ENCODE results near the gene WDR93. TPM values are rescaled to one million over a fixed set of nuclear protein-coding genes. Genes with fewer than 3 reads are reported as not detected.

WDR93 gene
- total and polyA plus RNA-seq, 2 donors (not counting 1 experiment from before 2014, with no cell fraction given), result 0.12 TPM; not detected in 1

DNA sequence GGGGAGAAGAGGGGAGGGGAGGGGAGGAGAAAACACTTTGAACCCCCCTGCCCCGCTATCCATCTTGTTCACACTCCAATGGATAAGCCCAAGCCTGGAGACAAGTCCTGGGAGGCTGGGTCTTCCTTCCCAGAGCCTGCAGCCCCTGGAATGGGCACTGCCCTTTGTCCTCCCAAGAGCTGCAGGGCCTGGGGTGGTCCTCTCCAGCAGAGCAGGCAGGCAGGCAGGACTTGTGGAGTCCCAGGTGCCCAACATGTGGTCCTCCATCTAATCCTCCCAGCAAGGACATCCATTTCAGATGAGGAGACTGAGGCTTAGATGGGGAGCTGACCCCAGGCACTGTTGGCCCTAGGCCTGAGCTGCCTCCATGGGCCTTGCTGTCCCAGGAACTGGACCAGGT lies 75.1 kb downstream of the WDR93 start:
- H3K4me3 Mint-ChIP-seq, result no peak overlapping the region
- Histone ChIP-seq H3K4me3 (ENCODE audit: control extremely low read depth in 1 of 5, extremely low read depth in 1 of 5, insufficient read depth in 1 of 5, low read depth in 2 of 5, low read length in 4 of 5) (no peak overlapping the region), H3K9ac (ENCODE audit: low read length) (no peak overlapping the region), H3K4me2 (replicated peaks; ENCODE audit: low read depth, low read length, poor library complexity, severe bottlenecking) (no peak overlapping the region), H2AFZ (ENCODE audit: insufficient read depth, low read depth, low read length, poor library complexity, severe bottlenecking) (no peak overlapping the region), H3K27ac (ENCODE audit: low read length in 2 of 2) (no peak overlapping the region), H4K20me1 (ENCODE audit: control insufficient read depth, insufficient read depth, low read length, poor library complexity, severe bottlenecking) (no peaks in the 10 kb centered on the region), H3K4me1 (ENCODE audit: control insufficient read depth in 2 of 2, insufficient read depth in 2 of 2, low read length in 2 of 2) (peaks cover 0 to 5% of the 10 kb centered on the region in 2 donors), H3K27me3 (replicated peaks in 1 of 4; ENCODE audit: control extremely low read depth in 1 of 4, control insufficient read depth in 3 of 4, insufficient read depth in 4 of 4, low read length in 3 of 4) (no peaks in the 10 kb centered on the region), H3K79me2 (ENCODE audit: control insufficient read depth, insufficient read depth, low read length) (no peaks in the 10 kb centered on the region), H3K36me3 (replicated peaks in 1 of 2; ENCODE audit: control extremely low read depth in 1 of 2, control insufficient read depth in 1 of 2, extremely low read depth in 1 of 2, insufficient read depth in 2 of 2, low read length in 1 of 2) (no peaks in the 10 kb centered on the region), H3K9me3 (ENCODE audit: control extremely low read depth in 1 of 3, control insufficient read depth in 2 of 3, insufficient read depth in 1 of 3, low read length in 2 of 3) (no peaks in the 10 kb centered on the region)
- H3K27ac Mint-ChIP-seq, result no peak overlapping the region
- H3K4me1 Mint-ChIP-seq, result no peaks in the 10 kb centered on the region
- no peaks in the 10 kb centered on the region for H3K27me3 Mint-ChIP-seq
- POLR2A ChIA-PET, result interaction anchor here (0.6 kb wide), 1 partner anchor 314 kb away, joined by 4 read pairs; no protein-coding TSS in a partner anchor
- WGBS (ENCODE audit: insufficient coverage), result no CpG with 5 or more reads among the region's 1 CpG
- DNase-seq (no peak), ATAC-seq (ENCODE audit: low read depth) (no peak)
- intact Hi-C loops (cut with micrococcal nuclease), result loop anchor here (10.0 kb wide), 1 partner anchor 69 kb away; no protein-coding TSS in a partner anchor
- CTCF ChIA-PET, result interaction anchor here (0.6 to 10.1 kb wide), 4 partner anchors 8 to 178 kb away, joined by 3 to 159 read pairs (median 4); no protein-coding TSS in a partner anchor
- H3K9me3 Mint-ChIP-seq (ENCODE audit: insufficient read depth), result no peaks in the 10 kb centered on the region
- TF ChIP-seq CTCF (IDR thresholded peaks at IDR 0.05), result no peak
- TF ChIP-seq EZH2 (IDR thresholded peaks at IDR 0.05; ENCODE audit: borderline replicate concordance, insufficient read depth, low read depth, low read length, poor library complexity, severe bottlenecking), result no peak

DNA sequence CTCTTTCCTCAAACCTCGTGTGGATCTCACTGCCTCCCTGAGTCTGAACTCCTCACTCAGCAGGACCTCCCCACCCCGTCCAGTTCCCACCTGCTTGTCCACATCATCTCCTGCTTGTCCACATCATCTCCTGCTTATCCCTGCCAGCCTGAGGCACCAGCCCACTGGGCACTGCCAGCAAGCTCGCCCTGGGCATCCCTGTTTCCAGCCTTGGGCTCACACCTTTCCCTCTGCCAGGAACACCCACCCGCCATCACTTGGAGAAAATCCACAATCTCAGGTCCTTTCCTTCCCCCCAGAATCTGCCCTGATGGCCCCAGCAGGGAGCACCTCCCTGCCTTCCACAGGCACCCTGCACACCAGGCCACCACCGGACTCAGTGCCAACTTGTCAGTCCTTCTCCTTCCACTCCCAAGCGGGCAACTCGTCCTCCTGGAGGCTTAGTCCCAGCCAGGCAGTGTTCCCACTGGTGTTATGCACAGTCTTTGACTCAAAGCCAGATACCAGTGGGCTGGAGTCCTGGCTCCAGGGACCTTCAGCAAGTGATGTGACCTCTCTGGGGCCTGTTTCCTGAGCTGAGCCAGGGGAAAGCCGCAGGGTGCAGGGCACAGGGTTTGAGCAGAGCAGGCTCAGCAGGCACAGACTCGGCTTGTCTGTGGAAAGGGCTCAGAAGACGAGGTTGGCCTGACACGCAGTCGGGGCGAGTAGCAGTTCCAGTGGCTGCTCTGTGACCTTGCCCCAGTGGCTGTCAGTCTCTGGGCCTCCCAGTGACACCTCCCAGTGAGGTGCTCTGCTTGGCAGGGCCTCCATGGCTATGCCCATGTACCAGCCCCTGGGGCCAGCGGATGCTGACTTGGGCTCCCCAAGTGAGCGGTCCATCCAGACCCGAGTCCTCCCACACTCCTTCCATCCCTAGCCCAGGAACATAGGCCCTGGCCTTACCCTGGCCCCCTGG lies 76.0 kb downstream of the WDR93 start:
- 94% methylated on average over 16 of the region's 16 CpGs for WGBS (ENCODE audit: insufficient coverage)
- Histone ChIP-seq H3K9ac (ENCODE audit: low read length) (no peak overlapping the region), H3K4me3 (ENCODE audit: control extremely low read depth in 1 of 5, extremely low read depth in 1 of 5, insufficient read depth in 1 of 5, low read depth in 2 of 5, low read length in 4 of 5) (no peak overlapping the region), H3K4me2 (replicated peaks; ENCODE audit: low read depth, low read length, poor library complexity, severe bottlenecking) (no peak overlapping the region), H3K79me2 (ENCODE audit: control insufficient read depth, insufficient read depth, low read length) (no peaks in the 10 kb centered on the region), H4K20me1 (ENCODE audit: control insufficient read depth, insufficient read depth, low read length, poor library complexity, severe bottlenecking) (no peaks in the 10 kb centered on the region), H2AFZ (ENCODE audit: insufficient read depth, low read depth, low read length, poor library complexity, severe bottlenecking) (no peak overlapping the region), H3K4me1 (ENCODE audit: control insufficient read depth in 2 of 2, insufficient read depth in 2 of 2, low read length in 2 of 2) (no peaks in the 10 kb centered on the region), H3K27ac (ENCODE audit: low read length in 2 of 2) (no peak overlapping the region), H3K9me3 (ENCODE audit: control extremely low read depth in 1 of 3, control insufficient read depth in 2 of 3, insufficient read depth in 1 of 3, low read length in 2 of 3) (no peaks in the 10 kb centered on the region), H3K36me3 (replicated peaks in 1 of 2; ENCODE audit: control extremely low read depth in 1 of 2, control insufficient read depth in 1 of 2, extremely low read depth in 1 of 2, insufficient read depth in 2 of 2, low read length in 1 of 2) (no peaks in the 10 kb centered on the region), H3K27me3 (replicated peaks in 1 of 4; ENCODE audit: control extremely low read depth in 1 of 4, control insufficient read depth in 3 of 4, insufficient read depth in 4 of 4, low read length in 3 of 4) (no peaks in the 10 kb centered on the region)
- no peak for ATAC-seq (ENCODE audit: low read depth)
- H3K27ac Mint-ChIP-seq, result no peak overlapping the region
- no peak for DNase-seq
- ChIA-PET POLR2A (no interaction called here), CTCF (interaction anchor here (0.6 to 10.1 kb wide), 5 partner anchors 72 to 305 kb away, joined by 3 to 159 read pairs (median 4); no protein-coding TSS in a partner anchor)
- TF ChIP-seq EZH2 (IDR thresholded peaks at IDR 0.05; ENCODE audit: borderline replicate concordance, insufficient read depth, low read depth, low read length, poor library complexity, severe bottlenecking) (no peak), CTCF (IDR thresholded peaks at IDR 0.05) (no peak)
- intact Hi-C loops (cut with micrococcal nuclease), result loop anchor here (10.0 kb wide), 1 partner anchor 68 kb away; no protein-coding TSS in a partner anchor
- H3K9me3 Mint-ChIP-seq (ENCODE audit: insufficient read depth), result no peaks in the 10 kb centered on the region
- H3K27me3 Mint-ChIP-seq, result no peaks in the 10 kb centered on the region
- H3K4me3 Mint-ChIP-seq, result no peak overlapping the region
- H3K4me1 Mint-ChIP-seq, result no peaks in the 10 kb centered on the region
